ENCODE measurements around the gene DDX17.

The DDX17 gene

GRCh38 chr22:38433871-38434270, 72.2 kb downstream of the DDX17 start:
- Histone ChIP-seq H3K9ac (ENCODE audit: low read length in 2 of 2) (no peak overlapping the region), H3K4me3 (ENCODE audit: low read length in 2 of 2) (no peak overlapping the region), H3K27me3 (ENCODE audit: control insufficient read depth in 1 of 2, insufficient read depth in 2 of 2, low read length in 2 of 2) (peaks cover 0 to 5% of the 10 kb centered on the region in 2 donors), H3K4me1 (ENCODE audit: control insufficient read depth, insufficient read depth, low read length) (peaks cover 4% of the 10 kb centered on the region), H3K36me3 (ENCODE audit: control insufficient read depth in 2 of 2, insufficient read depth in 2 of 2, low read length in 2 of 2) (no peaks in the 10 kb centered on the region), H3K27ac (ENCODE audit: low read length) (no peak overlapping the region), H3K9me3 (ENCODE audit: control insufficient read depth in 2 of 2, low read length in 2 of 2) (no peaks in the 10 kb centered on the region)
